OCI-LY1 (cell line): ENCODE measurements around the gene CPVL.

Source experiments
- EZH2 ChIP-seq: fragments of 200-600 bp; sonication (generic), shearing (Covaris generic); IDR thresholded peaks from 2 replicates; pipeline ENCODE4 v1.8.0; 2017; ENCODE audit warnings: borderline replicate concordance, mixed run types, mild to moderate bottlenecking, antibody characterized with exemption, low read length, moderate library complexity, mixed read lengths
- TF ChIP-seq, protein P1 (sequence below): fragments of 200-600 bp; sonication (generic), shearing (Covaris generic); IDR thresholded peaks from 2 replicates; pipeline ENCODE4 v1.5.1; 2017; ENCODE audit warnings: mild to moderate bottlenecking, antibody characterized with exemption, low read length, moderate library complexity, mixed read lengths

DNA sequence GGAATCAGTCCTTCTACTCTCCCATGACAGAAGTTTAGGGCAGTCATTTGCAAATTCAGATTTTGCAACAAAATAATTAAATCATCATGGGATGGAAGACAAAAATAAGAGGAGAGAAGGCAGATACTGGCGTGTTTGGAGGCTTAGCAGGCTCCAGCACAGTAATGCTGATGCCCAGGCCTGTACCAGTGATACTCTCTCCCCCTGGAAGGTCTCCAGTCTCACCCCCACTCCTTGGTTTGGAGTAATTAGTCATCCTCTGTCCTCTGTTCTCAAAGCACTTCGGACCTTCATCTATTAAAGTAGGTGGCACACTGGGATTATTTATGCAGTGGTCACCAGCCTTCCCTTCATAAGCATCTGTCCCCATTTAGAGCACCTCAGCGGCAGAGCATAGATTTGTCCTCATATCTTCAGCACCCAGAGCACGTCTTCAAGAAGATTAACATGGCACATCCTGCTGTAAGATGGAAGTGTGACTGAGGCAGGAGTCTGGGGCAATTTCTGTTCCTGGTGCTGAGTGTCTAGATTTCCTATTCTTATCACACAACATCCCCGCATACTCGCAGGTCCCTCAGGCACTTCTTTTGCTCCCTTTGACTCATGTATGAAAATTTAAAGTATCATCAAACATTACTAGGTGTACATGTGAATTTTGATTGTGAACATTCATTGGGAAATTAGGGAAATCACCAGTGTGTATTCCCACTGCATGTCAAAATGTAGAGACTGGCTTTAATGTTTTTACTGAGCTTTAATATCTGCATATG lies 156.9 kb downstream of the CPVL start:
- TF ChIP-seq, protein P1, sequence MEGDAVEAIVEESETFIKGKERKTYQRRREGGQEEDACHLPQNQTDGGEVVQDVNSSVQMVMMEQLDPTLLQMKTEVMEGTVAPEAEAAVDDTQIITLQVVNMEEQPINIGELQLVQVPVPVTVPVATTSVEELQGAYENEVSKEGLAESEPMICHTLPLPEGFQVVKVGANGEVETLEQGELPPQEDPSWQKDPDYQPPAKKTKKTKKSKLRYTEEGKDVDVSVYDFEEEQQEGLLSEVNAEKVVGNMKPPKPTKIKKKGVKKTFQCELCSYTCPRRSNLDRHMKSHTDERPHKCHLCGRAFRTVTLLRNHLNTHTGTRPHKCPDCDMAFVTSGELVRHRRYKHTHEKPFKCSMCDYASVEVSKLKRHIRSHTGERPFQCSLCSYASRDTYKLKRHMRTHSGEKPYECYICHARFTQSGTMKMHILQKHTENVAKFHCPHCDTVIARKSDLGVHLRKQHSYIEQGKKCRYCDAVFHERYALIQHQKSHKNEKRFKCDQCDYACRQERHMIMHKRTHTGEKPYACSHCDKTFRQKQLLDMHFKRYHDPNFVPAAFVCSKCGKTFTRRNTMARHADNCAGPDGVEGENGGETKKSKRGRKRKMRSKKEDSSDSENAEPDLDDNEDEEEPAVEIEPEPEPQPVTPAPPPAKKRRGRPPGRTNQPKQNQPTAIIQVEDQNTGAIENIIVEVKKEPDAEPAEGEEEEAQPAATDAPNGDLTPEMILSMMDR, result no peak
- TF ChIP-seq EZH2, result no peak
